ENCODE data around the gene GID8. TPM values are rescaled to one million over a fixed set of nuclear protein-coding genes. Genes with fewer than 3 reads are reported as not detected.

The GID8 gene
- total and polyA plus RNA-seq, 2 donors = 24.0 to 25.7 TPM

GRCh38 chr20:62967628-62968351 is 29.8 kb downstream of the GID8 start:
- no peak for DNase-seq (ENCODE audit: low read depth in 6 of 9, low spot score in 9 of 9)
- no peak overlapping the region for H3K27ac ChIP-seq (ENCODE audit: low read depth in 1 of 2, low read length in 1 of 2)
- H3K36me3 ChIP-seq (ENCODE audit: control insufficient read depth in 2 of 2, insufficient read depth in 2 of 2, low read length in 1 of 2) = no peaks in the 10 kb centered on the region
- peaks cover 4 to 8% of the 10 kb centered on the region in 2 donors for H3K4me1 ChIP-seq (ENCODE audit: control insufficient read depth in 2 of 2, insufficient read depth in 2 of 2, low read length in 2 of 2)
- peaks cover 1 to 20% of the 10 kb centered on the region in 2 donors for H3K27me3 ChIP-seq (ENCODE audit: control insufficient read depth in 2 of 2, insufficient read depth in 1 of 2, low read length in 1 of 2)
- H3K9me3 ChIP-seq (ENCODE audit: control insufficient read depth in 2 of 2, insufficient read depth in 1 of 2, low read length in 1 of 2) = no peaks in the 10 kb centered on the region
- H3K4me3 ChIP-seq (ENCODE audit: low read length in 2 of 2) = no peak overlapping the region
- WGBS = 95% methylated on average over 27 of the region's 27 CpGs

- H3K4me1 ChIP-seq (ENCODE audit: control insufficient read depth in 2 of 2, insufficient read depth in 2 of 2, low read length in 2 of 2) = peaks cover 9 to 15% of the 10 kb centered on the region in 2 donors
- H3K27me3 ChIP-seq (ENCODE audit: control insufficient read depth in 2 of 2, insufficient read depth in 1 of 2, low read length in 1 of 2) = peaks cover 8 to 28% of the 10 kb centered on the region in 2 donors
- WGBS = 88% methylated on average over 21 of the region's 21 CpGs
- no peak for DNase-seq (ENCODE audit: low read depth in 6 of 9, low spot score in 9 of 9)
- H3K27ac ChIP-seq (ENCODE audit: low read depth in 1 of 2, low read length in 1 of 2) = no peak overlapping the region
- H3K4me3 ChIP-seq (ENCODE audit: low read length in 2 of 2) = no peak overlapping the region
- no peaks in the 10 kb centered on the region for H3K36me3 ChIP-seq (ENCODE audit: control insufficient read depth in 2 of 2, insufficient read depth in 2 of 2, low read length in 1 of 2)
- peaks cover 0 to 4% of the 10 kb centered on the region in 2 donors for H3K9me3 ChIP-seq (ENCODE audit: control insufficient read depth in 2 of 2, insufficient read depth in 1 of 2, low read length in 1 of 2)
Observed at GRCh38 chr20:62968378-62969178, 30.6 kb downstream of the GID8 start.

DNA sequence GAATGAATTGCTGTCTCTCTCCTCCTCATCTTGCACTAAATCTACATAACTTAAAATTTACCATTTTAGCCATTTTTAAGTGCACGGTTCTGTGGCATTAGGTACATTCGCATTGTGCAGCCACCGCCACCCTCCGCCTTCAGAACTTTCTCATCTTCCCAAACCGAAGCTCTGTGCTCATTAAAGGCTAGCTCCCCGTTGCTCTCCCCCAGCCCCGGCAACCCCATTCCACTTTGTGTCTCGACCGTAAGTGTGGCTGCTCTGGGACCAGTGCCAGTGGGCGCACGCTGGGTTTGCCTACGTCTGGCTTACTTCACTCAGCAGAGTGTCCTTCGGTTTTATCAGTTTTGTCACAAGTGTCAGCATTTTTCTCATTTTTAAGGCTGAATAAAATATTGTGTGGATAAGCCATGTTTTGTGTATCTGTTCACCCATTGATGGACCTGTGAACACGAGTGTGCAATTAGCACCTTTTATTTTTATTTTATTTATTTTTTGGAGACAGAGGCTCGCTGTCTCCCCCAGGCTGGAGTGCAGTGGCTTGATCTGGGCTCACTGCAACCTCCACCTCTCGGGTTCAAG is 31.3 kb downstream of the GID8 start:
- peaks cover 11 to 35% of the 10 kb centered on the region in 2 donors for H3K27me3 ChIP-seq (ENCODE audit: control insufficient read depth in 2 of 2, insufficient read depth in 1 of 2, low read length in 1 of 2)

DNA sequence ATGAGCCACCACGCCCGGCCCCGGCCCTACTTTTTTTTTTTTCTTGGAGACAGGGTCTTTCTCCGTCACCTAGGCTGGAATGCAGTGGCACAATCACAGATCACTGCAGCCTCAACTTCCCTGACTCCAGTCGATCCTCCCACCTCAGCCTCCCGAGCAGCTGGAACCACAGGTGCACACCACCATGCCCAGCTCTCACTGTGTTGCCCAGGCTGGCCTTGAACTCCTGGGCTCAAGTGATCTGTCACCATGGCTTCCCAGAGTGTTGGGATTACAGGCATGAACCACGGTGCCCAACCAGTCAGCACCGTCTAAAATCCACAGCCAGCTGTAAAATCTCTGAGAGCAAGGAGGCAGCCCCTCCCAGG is 32.0 kb downstream of the GID8 start:
- no peaks in the 10 kb centered on the region for H3K36me3 ChIP-seq (ENCODE audit: control insufficient read depth in 2 of 2, insufficient read depth in 2 of 2, low read length in 1 of 2)
- no peak for DNase-seq (ENCODE audit: low read depth in 6 of 9, low spot score in 9 of 9)
- peaks cover 12 to 28% of the 10 kb centered on the region in 2 donors for H3K4me1 ChIP-seq (ENCODE audit: control insufficient read depth in 2 of 2, insufficient read depth in 2 of 2, low read length in 2 of 2)
- H3K4me3 ChIP-seq (ENCODE audit: low read length in 2 of 2) = no peak overlapping the region
- H3K27ac ChIP-seq (ENCODE audit: low read depth in 1 of 2, low read length in 1 of 2) = no peak overlapping the region
- peaks cover 0 to 10% of the 10 kb centered on the region in 2 donors for H3K9me3 ChIP-seq (ENCODE audit: control insufficient read depth in 2 of 2, insufficient read depth in 1 of 2, low read length in 1 of 2)
- 88% methylated on average over 8 of the region's 8 CpGs for WGBS
- peaks cover 11 to 42% of the 10 kb centered on the region in 2 donors for H3K27me3 ChIP-seq (ENCODE audit: control insufficient read depth in 2 of 2, insufficient read depth in 1 of 2, low read length in 1 of 2)

More for the DNA sequence above, 31.3 kb downstream of the GID8 start:
- H3K4me3 ChIP-seq (ENCODE audit: low read length in 2 of 2) = no peak overlapping the region
- H3K36me3 ChIP-seq (ENCODE audit: control insufficient read depth in 2 of 2, insufficient read depth in 2 of 2, low read length in 1 of 2) = no peaks in the 10 kb centered on the region
- 77% methylated on average over 16 of the region's 16 CpGs for WGBS
- DNase-seq (ENCODE audit: low read depth in 6 of 9, low spot score in 9 of 9) = no peak
- peaks cover 9 to 21% of the 10 kb centered on the region in 2 donors for H3K4me1 ChIP-seq (ENCODE audit: control insufficient read depth in 2 of 2, insufficient read depth in 2 of 2, low read length in 2 of 2)
- H3K9me3 ChIP-seq (ENCODE audit: control insufficient read depth in 2 of 2, insufficient read depth in 1 of 2, low read length in 1 of 2) = peaks cover 0 to 8% of the 10 kb centered on the region in 2 donors
- no peak overlapping the region for H3K27ac ChIP-seq (ENCODE audit: low read depth in 1 of 2, low read length in 1 of 2)

DNA sequence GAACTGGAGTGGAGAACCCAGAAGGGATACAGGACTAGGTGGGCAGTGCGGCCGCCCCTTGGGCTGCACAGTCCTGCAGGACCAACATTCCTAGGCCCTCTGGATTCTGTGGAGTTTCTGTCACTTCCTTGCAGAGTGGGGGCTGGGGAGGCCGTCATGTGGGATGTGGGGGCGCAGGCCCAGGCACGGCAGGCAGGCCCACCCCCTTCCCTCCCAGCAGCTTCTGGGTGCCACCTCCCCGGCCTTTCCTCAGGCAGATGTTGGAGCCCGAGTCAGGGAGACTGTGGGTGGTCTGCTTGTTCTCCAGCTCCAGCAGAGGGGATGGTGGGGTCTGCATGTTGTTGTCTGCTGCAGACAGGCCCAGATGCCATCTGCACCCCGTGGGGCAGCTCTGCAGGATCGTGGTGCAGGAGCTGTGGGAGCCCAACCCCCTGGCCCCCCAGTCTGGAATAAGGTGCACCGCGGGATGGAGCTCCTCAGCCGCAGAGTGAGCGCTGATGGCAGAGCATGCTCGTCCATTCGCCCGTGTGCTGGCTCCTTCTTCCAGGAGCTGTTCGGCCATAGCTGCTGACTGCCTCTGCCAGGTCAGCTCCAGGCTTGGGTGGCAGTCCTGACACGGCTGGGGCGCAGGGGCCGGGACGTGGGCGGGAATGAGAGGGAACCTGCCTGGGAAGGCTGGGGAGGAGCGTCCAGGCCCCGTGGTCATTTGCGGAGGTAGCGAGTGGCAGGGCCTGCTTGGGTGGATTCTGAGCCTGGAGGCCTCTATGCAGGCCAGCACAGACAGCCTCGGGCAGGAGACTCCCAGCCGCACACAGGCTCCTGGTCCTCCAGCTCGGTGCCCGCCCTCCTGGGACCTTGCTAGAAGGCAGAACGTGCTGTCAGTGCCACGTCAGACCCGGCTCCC is 32.6 kb downstream of the GID8 start:
- Histone ChIP-seq H3K27me3 (ENCODE audit: control insufficient read depth in 2 of 2, insufficient read depth in 1 of 2, low read length in 1 of 2) (peaks cover 11 to 47% of the 10 kb centered on the region in 2 donors), H3K9me3 (ENCODE audit: control insufficient read depth in 2 of 2, insufficient read depth in 1 of 2, low read length in 1 of 2) (peaks cover 0 to 16% of the 10 kb centered on the region in 2 donors), H3K36me3 (ENCODE audit: control insufficient read depth in 2 of 2, insufficient read depth in 2 of 2, low read length in 1 of 2) (no peaks in the 10 kb centered on the region), H3K4me3 (ENCODE audit: low read length in 2 of 2) (no peak overlapping the region), H3K27ac (ENCODE audit: low read depth in 1 of 2, low read length in 1 of 2) (no peak overlapping the region), H3K4me1 (ENCODE audit: control insufficient read depth in 2 of 2, insufficient read depth in 2 of 2, low read length in 2 of 2) (peaks cover 18 to 34% of the 10 kb centered on the region in 2 donors)
- 66% methylated on average over 33 of the region's 33 CpGs for WGBS
- DNase-seq (ENCODE audit: low read depth in 6 of 9, low spot score in 9 of 9) = no peak

DNA sequence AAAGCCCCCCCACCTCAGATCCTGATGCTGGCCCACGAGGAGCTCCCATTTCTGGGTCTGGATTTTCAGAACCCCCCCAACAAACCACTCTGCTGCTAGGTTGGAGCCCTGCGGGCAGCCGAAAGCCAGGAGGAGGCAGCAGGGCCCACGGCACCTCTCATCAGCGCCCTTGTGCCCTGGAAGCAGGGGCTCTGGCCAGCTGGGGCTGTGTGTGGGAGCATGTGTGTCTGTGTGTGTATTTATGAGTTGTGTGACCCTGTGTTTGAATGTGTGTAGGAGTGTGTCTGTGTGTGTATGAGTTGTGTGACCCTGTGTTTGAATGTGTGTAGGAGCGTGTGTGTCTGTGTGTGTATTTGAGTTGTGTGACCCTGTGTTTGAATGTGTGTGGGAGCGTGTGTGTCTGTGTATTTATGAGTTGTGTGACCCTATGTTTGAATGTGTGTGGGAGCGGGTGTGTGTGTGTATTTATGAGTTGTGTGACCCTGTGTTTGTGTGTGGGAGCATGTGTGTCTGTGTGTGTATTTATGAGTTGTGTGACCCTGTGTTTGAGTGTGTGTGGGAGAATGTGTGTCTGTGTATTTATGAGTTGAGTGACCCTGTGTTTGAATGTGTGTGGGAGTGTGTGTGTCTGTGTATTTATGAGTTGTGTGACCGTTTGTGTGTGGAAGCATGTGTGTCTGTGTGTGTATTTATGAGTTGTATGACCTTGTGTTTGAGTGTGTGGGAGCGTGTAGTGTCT is 33.4 kb downstream of the GID8 start:
- DNase-seq (ENCODE audit: low read depth in 6 of 9, low spot score in 9 of 9) = no peak
- no peaks in the 10 kb centered on the region for H3K36me3 ChIP-seq (ENCODE audit: control insufficient read depth in 2 of 2, insufficient read depth in 2 of 2, low read length in 1 of 2)
- H3K4me1 ChIP-seq (ENCODE audit: control insufficient read depth in 2 of 2, insufficient read depth in 2 of 2, low read length in 2 of 2) = peaks cover 22 to 42% of the 10 kb centered on the region in 2 donors
- H3K4me3 ChIP-seq (ENCODE audit: low read length in 2 of 2) = no peak overlapping the region
- WGBS = 93% methylated on average over 10 of the region's 10 CpGs
- no peak overlapping the region for H3K27ac ChIP-seq (ENCODE audit: low read depth in 1 of 2, low read length in 1 of 2)
- H3K9me3 ChIP-seq (ENCODE audit: control insufficient read depth in 2 of 2, insufficient read depth in 1 of 2, low read length in 1 of 2) = peaks cover 0 to 24% of the 10 kb centered on the region in 2 donors
- peaks cover 11 to 54% of the 10 kb centered on the region in 2 donors for H3K27me3 ChIP-seq (ENCODE audit: control insufficient read depth in 2 of 2, insufficient read depth in 1 of 2, low read length in 1 of 2)

DNA sequence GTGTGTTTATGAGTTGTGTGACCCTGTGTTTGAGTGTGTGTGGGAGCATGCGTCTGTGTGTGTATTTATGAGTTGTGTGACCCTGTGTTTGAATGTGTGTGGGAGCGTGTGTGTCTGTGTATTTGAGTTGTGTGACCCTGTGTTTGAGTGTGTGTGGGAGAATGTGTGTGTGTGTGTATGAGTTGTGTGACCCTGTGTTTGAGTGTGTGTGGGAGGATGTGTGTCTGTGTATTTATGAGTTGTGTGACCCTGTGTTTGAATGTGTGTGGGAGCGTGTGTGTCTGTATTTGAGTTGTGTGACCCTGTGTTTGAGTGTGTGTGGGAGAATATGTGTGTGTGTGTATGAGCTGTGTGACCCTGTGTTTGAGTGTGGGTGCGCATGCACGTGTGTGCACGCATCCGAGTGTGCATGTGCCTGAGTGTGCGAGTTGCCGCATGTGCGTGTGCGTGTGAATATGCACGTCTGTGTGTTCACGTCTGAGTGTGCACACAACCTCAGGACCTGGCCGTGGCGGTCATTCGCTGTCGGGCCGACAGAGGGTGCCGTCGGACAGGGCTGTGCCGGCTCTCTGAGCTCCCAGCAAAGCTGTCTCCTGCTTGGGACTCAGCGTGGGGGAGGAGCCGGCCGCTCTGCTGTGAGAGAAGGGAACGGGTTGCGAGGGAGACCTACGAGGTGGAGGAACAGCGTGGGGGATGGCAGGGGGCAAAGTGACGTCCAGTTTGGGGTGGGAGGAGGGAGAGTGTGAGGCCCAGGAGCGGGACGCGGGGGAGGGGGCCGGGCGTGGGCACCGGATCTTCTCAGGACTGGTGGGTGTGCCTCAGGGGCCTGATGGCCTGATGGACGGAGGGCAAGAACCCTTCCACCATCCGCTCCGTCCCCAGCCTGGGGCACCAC is 34.2 kb downstream of the GID8 start:
- H3K4me1 ChIP-seq (ENCODE audit: control insufficient read depth in 2 of 2, insufficient read depth in 2 of 2, low read length in 2 of 2) = peaks cover 22 to 50% of the 10 kb centered on the region in 2 donors
- no peak overlapping the region for H3K4me3 ChIP-seq (ENCODE audit: low read length in 2 of 2)
- H3K27me3 ChIP-seq (ENCODE audit: control insufficient read depth in 2 of 2, insufficient read depth in 1 of 2, low read length in 1 of 2) = peaks cover 11 to 56% of the 10 kb centered on the region in 2 donors
- peak in 6 of 9 donors; percentile 71 to 88 (median 78) for DNase-seq (ENCODE audit: low read depth in 6 of 9, low spot score in 9 of 9)
- H3K9me3 ChIP-seq (ENCODE audit: control insufficient read depth in 2 of 2, insufficient read depth in 1 of 2, low read length in 1 of 2) = peaks cover 0 to 33% of the 10 kb centered on the region in 2 donors
- WGBS = 5% methylated on average over 38 of the region's 38 CpGs
- no peak overlapping the region for H3K27ac ChIP-seq (ENCODE audit: low read depth in 1 of 2, low read length in 1 of 2)
- no peaks in the 10 kb centered on the region for H3K36me3 ChIP-seq (ENCODE audit: control insufficient read depth in 2 of 2, insufficient read depth in 2 of 2, low read length in 1 of 2)
